OCI-LY3 (cell line): ENCODE data around the gene GOLGA2.

Source experiments
- H2AFZ ChIP-seq: fragments of 200-600, 300-600 bp; shearing (Covaris generic); 2 replicates; pipeline ENCODE4 v1.6.0; 2014; ENCODE audit warnings: antibody characterized with exemption, low read depth, low read length
- H3K27ac ChIP-seq: fragments of 200-600, 300-600 bp; sonication (generic); 2 replicates; pipeline ENCODE4 v1.5.1; 2014; ENCODE audit warnings: mild to moderate bottlenecking, low read length, moderate library complexity, mixed read lengths
- H3K27me3 ChIP-seq: fragments of 200-600, 300-600 bp; sonication (generic); 2 replicates; pipeline ENCODE4 v1.6.1; 2014; ENCODE audit warnings: low read depth, low read length, mixed read lengths
- H3K36me3 ChIP-seq: fragments of 200-600, 300-600 bp; sonication (generic); replicated peaks from 2 replicates; pipeline ENCODE3; 2014; ENCODE audit warnings: low read depth, low read length, mixed read lengths
- H3K4me1 ChIP-seq: fragments of 300-600, 200-600 bp; sonication (generic); 2 replicates; pipeline ENCODE4 v1.6.1; 2014; ENCODE audit warnings: low read length, mixed read lengths
- H3K4me2 ChIP-seq: fragments of 200-600, 300-600 bp; sonication (generic); 2 replicates; pipeline ENCODE4 v1.6.1; 2014; ENCODE audit warnings: low read length, mixed read lengths
- H3K4me3 ChIP-seq: fragments of 300-600, 200-600 bp; sonication (generic); 2 replicates; pipeline ENCODE4 v1.5.1; 2014; ENCODE audit warnings: antibody characterized with exemption, mild to moderate bottlenecking, low read length, moderate library complexity
- H3K79me2 ChIP-seq: fragments of 300-600, 200-600 bp; shearing (Covaris generic); 2 replicates; pipeline ENCODE4 v1.6.1; 2014; ENCODE audit warnings: mild to moderate bottlenecking, low read length, mixed read lengths
- H3K9ac ChIP-seq: fragments of 300-600, 200-600 bp; shearing (Covaris generic); 2 replicates; pipeline ENCODE4 v1.6.0; 2014; ENCODE audit warnings: mild to moderate bottlenecking, low read length, moderate library complexity
- H3K9me3 ChIP-seq: fragments of 200-600, 300-600 bp; shearing (Covaris generic); 2 replicates; pipeline ENCODE4 v1.6.1; 2014; ENCODE audit warnings: low read length, mixed read lengths; ENCODE audit not compliant: insufficient read depth
- H4K20me1 ChIP-seq: fragments of 200-600, 300-600 bp; sonication (generic); 2 replicates; pipeline ENCODE4 v1.6.1; 2016; ENCODE audit warnings: low read length, mixed read lengths; ENCODE audit not compliant: insufficient read depth
- CTCF ChIP-seq: fragments of 200-600, 300-600 bp; sonication (generic); IDR thresholded peaks from 2 replicates; pipeline ENCODE4 v1.5.1; 2014; ENCODE audit warnings: antibody characterized with exemption, low read length, low read depth
- EZH2phosphoT487 ChIP-seq: fragments of 200-600 bp; shearing (Covaris generic); IDR thresholded peaks from 2 replicates; pipeline ENCODE4 v1.6.1; 2018; ENCODE audit warnings: antibody characterized with exemption, mixed run types, low read depth

The GOLGA2 gene

GRCh38 chr9:128275198-128276007, at the start of gene GOLGA2:
GOLGA2 (minus strand) TSS chr9:128276007; CDS start chr9:128275976, 31 bp downstream.
- Histone ChIP-seq H3K9me3 (no peaks in the 10 kb centered on the region), H3K9ac (peak within 1 kb of the TSS; percentile 93), H4K20me1 (no peaks in the 10 kb centered on the region), H3K79me2 (peaks cover 13% of the 10 kb centered on the region), H3K4me3 (peak within 1 kb of the TSS; percentile 98), H2AFZ (0 out of 2 replicates have a peak within 1 kb of the TSS, but pooled peaks have one; percentile 50), H3K27me3 (no peaks in the 10 kb centered on the region), H3K27ac (peak within 1 kb of the TSS; percentile 29; the same call in 1 of the 2 replicates), H3K36me3 (no peaks in the 10 kb centered on the region), H3K4me1 (peaks cover 11% of the 10 kb centered on the region), H3K4me2 (peak within 1 kb of the TSS; percentile 99)
- TF ChIP-seq EZH2phosphoT487 = no peak
- TF ChIP-seq CTCF = no peak

- Histone ChIP-seq H3K79me2 (peaks cover 37% of the 10 kb centered on the region), H3K27me3 (no peaks in the 10 kb centered on the region), H3K4me1 (peaks cover 11% of the 10 kb centered on the region), H4K20me1 (no peaks in the 10 kb centered on the region), H3K4me2 (no peak overlapping the region), H3K27ac (no peak overlapping the region), H3K9me3 (no peaks in the 10 kb centered on the region), H3K36me3 (peaks cover 6% of the 10 kb centered on the region), H2AFZ (no peak overlapping the region), H3K4me3 (no peak overlapping the region), H3K9ac (no peak overlapping the region)
- TF ChIP-seq CTCF = no peak
- no peak for TF ChIP-seq EZH2phosphoT487
Measured at GRCh38 chr9:128324401-128324800, 48.6 kb upstream of the GOLGA2 start.

- peaks cover 6% of the 10 kb centered on the region for H3K36me3 ChIP-seq
- TF ChIP-seq EZH2phosphoT487 = no peak
- no peak overlapping the region for H2AFZ ChIP-seq
- no peaks in the 10 kb centered on the region for H3K9me3 ChIP-seq
- peak overlapping the region; percentile 98 for H3K4me3 ChIP-seq
- peak overlapping the region; percentile 85; the same call in 1 of the 2 replicates for H3K9ac ChIP-seq
- peaks cover 37% of the 10 kb centered on the region for H3K79me2 ChIP-seq
- H3K27me3 ChIP-seq = no peaks in the 10 kb centered on the region
- peaks cover 11% of the 10 kb centered on the region for H3K4me1 ChIP-seq
- H3K4me2 ChIP-seq = peak overlapping the region; percentile 94
- no peak overlapping the region for H3K27ac ChIP-seq
- H4K20me1 ChIP-seq = no peaks in the 10 kb centered on the region
Measured at GRCh38 chr9:128323791-128324190, 48.0 kb upstream of the GOLGA2 start.

- Histone ChIP-seq H3K4me2 (peak overlapping the region; percentile 94), H3K9me3 (no peaks in the 10 kb centered on the region), H3K79me2 (peaks cover 37% of the 10 kb centered on the region), H3K9ac (peak overlapping the region; percentile 85), H3K4me3 (peak overlapping the region; percentile 98), H4K20me1 (no peaks in the 10 kb centered on the region), H2AFZ (0 out of 2 replicates have a peak overlapping the region, but pooled peaks have one; percentile 24), H3K27ac (peak overlapping the region; percentile 80), H3K36me3 (peaks cover 6% of the 10 kb centered on the region), H3K4me1 (peaks cover 11% of the 10 kb centered on the region), H3K27me3 (no peaks in the 10 kb centered on the region)
- no peak for TF ChIP-seq EZH2phosphoT487
- TF ChIP-seq CTCF = no peak
Measured at GRCh38 chr9:128323212-128323730, 47.5 kb upstream of the GOLGA2 start.
